A549 (cell line): Measurements from ENCODE around the gene SLC6A18.

Source experiments
- BHLHE40 ChIP-seq: IDR thresholded peaks from 2 replicates; pipeline ENCODE4 v1.6.1; 2012; ENCODE audit warnings: low read depth, low read length, inconsistent platforms
- CHD4 ChIP-seq: fragments of 200-600 bp; sonication (generic); IDR thresholded peaks from 2 replicates; pipeline ENCODE4 v1.6.1; 2016; ENCODE audit warnings: antibody characterized with exemption, mild to moderate bottlenecking, borderline replicate concordance
- CTCF ChIP-seq: fragments of >200 bp; sonication (Bioruptor Twin); formaldehyde crosslinking; IDR thresholded peaks from 3 replicates; pipeline ENCODE4 v1.5.1; 2016
- GATA3 ChIP-seq: IDR thresholded peaks from 2 replicates; pipeline ENCODE4 v1.6.1; 2012; ENCODE audit warnings: borderline replicate concordance
- HOXA7 ChIP-seq: fragments of 250-450 bp; sonication (Bioruptor Pico); IDR thresholded peaks from 2 replicates; pipeline ENCODE4 v1.5.0; 2020; ENCODE audit warnings: mild to moderate bottlenecking, moderate library complexity
- JUN ChIP-seq, 2 experiments: fragments of >200 bp; sonication (Bioruptor Twin); formaldehyde crosslinking; IDR thresholded peaks; 2 replicates in 1 of 2; 3 replicates in 1 of 2; pipeline ENCODE4 v1.6.1; 2016 to 2017
- MYC ChIP-seq: IDR thresholded peaks from 2 replicates; pipeline ENCODE4 v1.6.1; 2012; ENCODE audit warnings: mild to moderate bottlenecking, inconsistent platforms, low read length, improper control_type of control experiment, borderline replicate concordance
- NR3C1 ChIP-seq: fragments of >200 bp; sonication (Bioruptor Twin); formaldehyde crosslinking; IDR thresholded peaks from 3 replicates; pipeline ENCODE4 v1.6.1; 2017
- RAD21 ChIP-seq, 2 experiments: fragments of >200 bp in 1 of 2; sonication (Bioruptor Twin) in 1 of 2; formaldehyde crosslinking in 1 of 2; IDR thresholded peaks in 1 of 2; conservative IDR thresholded peaks in 1 of 2; 2 replicates in 1 of 2; 3 replicates in 1 of 2; pipeline ENCODE4 v1.6.1; 2012 to 2018; ENCODE audit warnings: inconsistent platforms in 1 of 2
- RCOR1 ChIP-seq: fragments of 150-350 bp; IDR thresholded peaks from 2 replicates; pipeline ENCODE4 v1.6.1; 2014; ENCODE audit warnings: antibody characterized with exemption, low read length, low read depth
- RFX5 ChIP-seq: fragments of 450-650 bp; IDR thresholded peaks from 2 replicates; pipeline ENCODE4 v1.7.1; 2014; ENCODE audit warnings: antibody characterized with exemption, mild to moderate bottlenecking, moderate library complexity

GRCh38 chr5:1270933-1271914 is 46.0 kb downstream of the SLC6A18 start:
- TF ChIP-seq CTCF, result no peak
- TF ChIP-seq RAD21 (conservative IDR thresholded peaks at IDR 0.05 in 1 of 2, IDR thresholded peaks at IDR 0.05 in 1 of 2), result no peak
- TF ChIP-seq GATA3, result no peak
- TF ChIP-seq CHD4, result no peak
- TF ChIP-seq MYC, result no peak
- TF ChIP-seq JUN (IDR thresholded peaks at IDR 0.05), result no peak
- TF ChIP-seq RCOR1, result no peak
- TF ChIP-seq RFX5, result no peak
- no peak for TF ChIP-seq BHLHE40
- no peak for TF ChIP-seq HOXA7 (CRISPR knock-in tag)
- no peak for TF ChIP-seq NR3C1
